Activated T-cell treated with anti-CD3 and anti-CD28 coated beads, Interleukin-2, amount 50 U/mL, for 72 hours (primary cell): ENCODE data around the gene RALGPS1. TPM values are rescaled to one million over a fixed set of nuclear protein-coding genes. Genes with fewer than 3 reads are reported as not detected.

ENCODE experiments used
- ATAC-seq, 2 donors: fragments of 150-1000 bp; cut with Tn5 transposase; replicated peaks in 1 of 2; 2 replicates each; pipeline ENCODE4 v1.10.0; 2021; ENCODE audit warnings: moderate library complexity in 2 of 2, mild to moderate bottlenecking in 1 of 2
- DNase-seq, 2 donors: peaks; one replicate each; pipeline ENCODE4 v3.0.0; 2021 to 2022; ENCODE audit warnings: mixed read lengths in 1 of 2
- H3K27ac Mint-ChIP-seq: one replicate; pipeline ENCODE4 v1.8.0; 2022; ENCODE audit warnings: mild to moderate bottlenecking, moderate library complexity, mixed read lengths
- H3K27me3 Mint-ChIP-seq: one replicate; pipeline ENCODE4 v1.8.0; 2022; ENCODE audit warnings: low read depth, mixed read lengths
- H3K36me3 Mint-ChIP-seq, 2 donors: one replicate each; pipeline ENCODE4 v1.8.0; 2022; ENCODE audit warnings: mixed read lengths in 2 of 2, mild to moderate bottlenecking in 1 of 2; ENCODE audit not compliant: insufficient read depth in 2 of 2
- H3K4me1 Mint-ChIP-seq: one replicate; pipeline ENCODE4 v1.8.0; 2022; ENCODE audit warnings: low read depth, mixed read lengths
- H3K4me3 Mint-ChIP-seq, 2 donors: one replicate each; pipeline ENCODE4 v1.8.0; 2022; ENCODE audit warnings: mild to moderate bottlenecking in 2 of 2, mixed read lengths in 2 of 2, moderate library complexity in 2 of 2
- H3K9me3 Mint-ChIP-seq, 2 donors: one replicate each; pipeline ENCODE4 v1.8.0; 2022; ENCODE audit warnings: mixed read lengths in 2 of 2
- total RNA-seq, 2 donors: library from RNA; stranded (reverse); gene quantifications; one replicate each; pipeline ENCODE4 v1.2.3, GENCODE V29; 2022

The RALGPS1 gene
- total RNA-seq, 2 donors from 2014 or later, result 3.3 to 3.4 TPM

DNA sequence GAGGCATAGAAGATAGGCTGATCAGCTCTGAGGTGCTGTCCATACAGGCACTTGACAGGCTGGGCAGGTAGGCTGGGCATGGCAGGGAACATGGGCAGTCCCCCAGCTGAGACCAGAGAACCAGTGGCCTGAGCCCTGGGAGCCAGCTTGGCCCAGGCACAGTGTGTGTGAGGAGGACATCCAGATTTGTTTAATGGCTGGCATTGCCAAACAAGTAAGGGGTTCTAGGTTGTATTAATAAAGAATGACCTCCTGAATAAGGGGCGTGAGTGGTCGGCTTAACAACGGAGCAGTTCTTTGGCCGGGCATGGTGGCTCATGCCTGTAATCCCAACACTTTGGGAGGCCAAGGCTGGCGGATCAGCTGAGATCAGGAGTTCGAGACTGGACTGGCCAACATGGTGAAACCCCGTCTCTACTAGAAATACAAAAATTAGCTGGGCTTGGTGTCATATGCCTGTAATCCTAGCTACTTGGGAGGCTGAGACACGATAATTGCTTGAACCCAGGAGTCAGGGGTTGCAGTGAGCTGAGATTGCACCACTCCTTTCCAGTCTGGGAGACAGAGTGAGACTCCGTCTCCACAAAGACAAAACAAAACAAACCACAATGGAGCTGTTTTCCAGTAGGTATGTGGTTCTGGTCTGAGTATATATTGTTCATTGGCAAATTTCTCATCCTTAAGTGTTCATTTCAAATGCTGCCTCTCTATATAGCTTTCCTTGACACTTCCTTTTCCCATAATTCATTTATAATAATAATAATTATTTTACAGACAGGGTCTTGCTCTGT, 151.7 kb downstream of the RALGPS1 start:
- peaks cover 0 to 2% of the 10 kb centered on the region in 2 donors for H3K36me3 Mint-ChIP-seq
- DNase-seq, result no peak
- H3K27me3 Mint-ChIP-seq, result no peaks in the 10 kb centered on the region
- no peak for ATAC-seq
- no peak overlapping the region for H3K4me3 Mint-ChIP-seq
- no peak overlapping the region for H3K27ac Mint-ChIP-seq
- H3K4me1 Mint-ChIP-seq, result no peaks in the 10 kb centered on the region
- peaks cover 0 to 2% of the 10 kb centered on the region in 2 donors for H3K9me3 Mint-ChIP-seq

GRCh38 chr9:127066851-127067136, 152.2 kb downstream of the RALGPS1 start:
- H3K4me1 Mint-ChIP-seq, result no peaks in the 10 kb centered on the region
- peaks cover 1 to 2% of the 10 kb centered on the region in 2 donors for H3K36me3 Mint-ChIP-seq
- ATAC-seq (no peak), DNase-seq (no peak)
- H3K4me3 Mint-ChIP-seq, result no peak overlapping the region
- no peaks in the 10 kb centered on the region for H3K27me3 Mint-ChIP-seq
- H3K9me3 Mint-ChIP-seq, result peaks cover 0 to 2% of the 10 kb centered on the region in 2 donors
- no peak overlapping the region for H3K27ac Mint-ChIP-seq

DNA sequence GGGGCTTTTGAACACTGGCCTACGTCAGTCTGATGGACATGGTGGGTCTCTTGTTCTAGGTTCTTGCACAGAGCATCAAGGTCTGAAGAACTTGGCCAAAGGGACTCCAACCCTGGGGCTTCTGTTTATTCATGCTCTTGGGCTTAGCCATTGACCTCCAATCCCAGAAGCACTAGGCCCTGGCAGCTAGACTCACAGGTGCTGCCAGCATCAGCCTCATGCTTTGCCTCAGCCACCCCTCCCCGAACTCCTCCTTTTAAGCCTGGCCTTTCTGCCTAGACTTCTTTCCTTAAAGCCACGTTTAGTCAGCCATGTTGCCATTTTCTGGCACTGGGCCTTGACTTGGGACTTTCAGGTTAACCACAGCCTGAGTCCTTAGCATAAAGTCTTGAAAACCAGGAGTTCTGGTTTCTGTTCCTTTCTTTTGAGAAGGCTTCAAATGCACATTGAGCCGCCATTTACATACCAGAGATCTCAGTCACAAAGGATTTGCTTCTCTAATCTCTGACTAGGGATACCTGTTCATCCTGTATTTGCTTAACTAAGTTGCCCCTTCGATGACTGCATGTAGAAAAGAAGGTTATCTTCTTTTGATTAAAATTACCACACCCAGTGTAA, 153.1 kb downstream of the RALGPS1 start:
- H3K27ac Mint-ChIP-seq, result no peak overlapping the region
- ATAC-seq (no peak), DNase-seq (no peak)
- no peaks in the 10 kb centered on the region for H3K27me3 Mint-ChIP-seq
- H3K36me3 Mint-ChIP-seq, result peaks cover 1 to 2% of the 10 kb centered on the region in 2 donors
- no peak overlapping the region for H3K4me3 Mint-ChIP-seq
- no peaks in the 10 kb centered on the region for H3K4me1 Mint-ChIP-seq
- H3K9me3 Mint-ChIP-seq, result peaks cover 0 to 2% of the 10 kb centered on the region in 2 donors

- Mint-ChIP-seq H3K4me1 (no peaks in the 10 kb centered on the region), H3K27ac (no peak overlapping the region), H3K27me3 (no peaks in the 10 kb centered on the region), H3K36me3 (peaks cover 1 to 2% of the 10 kb centered on the region in 2 donors), H3K4me3 (no peak overlapping the region), H3K9me3 (peaks cover 0 to 2% of the 10 kb centered on the region in 2 donors)
- ATAC-seq (no peak), DNase-seq (no peak)
Observed at GRCh38 chr9:127074561-127075548, 160.3 kb downstream of the RALGPS1 start.

- peaks cover 0 to 2% of the 10 kb centered on the region in 2 donors for H3K9me3 Mint-ChIP-seq
- no peak overlapping the region for H3K27ac Mint-ChIP-seq
- H3K4me1 Mint-ChIP-seq, result no peaks in the 10 kb centered on the region
- no peak overlapping the region for H3K4me3 Mint-ChIP-seq
- no peak for ATAC-seq
- H3K27me3 Mint-ChIP-seq, result no peaks in the 10 kb centered on the region
- DNase-seq, result no peak
- peaks cover 0 to 1% of the 10 kb centered on the region in 2 donors for H3K36me3 Mint-ChIP-seq
Observed at GRCh38 chr9:127075624-127076372, 161.2 kb downstream of the RALGPS1 start.

- DNase-seq, result no peak
- Mint-ChIP-seq H3K36me3 (no peaks in the 10 kb centered on the region), H3K4me1 (no peaks in the 10 kb centered on the region), H3K27ac (no peak overlapping the region), H3K4me3 (no peak overlapping the region), H3K27me3 (no peaks in the 10 kb centered on the region), H3K9me3 (no peaks in the 10 kb centered on the region)
- no peak for ATAC-seq
Observed at GRCh38 chr9:127076860-127077643, 162.5 kb downstream of the RALGPS1 start.

DNA sequence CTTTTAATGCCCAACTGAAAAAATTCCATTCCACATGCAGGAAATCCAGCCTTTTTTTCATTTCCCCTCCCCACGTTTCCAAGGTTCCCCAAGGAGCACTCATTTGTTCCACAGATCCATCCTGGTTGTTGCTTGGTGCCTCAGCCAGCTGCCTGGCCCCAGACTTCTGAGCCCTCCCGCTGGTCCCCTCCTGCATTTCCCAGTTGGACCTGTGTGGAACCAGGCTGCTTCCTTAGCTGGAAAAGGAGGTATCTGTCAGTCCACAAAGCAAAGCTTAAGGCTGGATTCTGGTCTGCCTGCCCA, 163.0 kb downstream of the RALGPS1 start:
- H3K27me3 Mint-ChIP-seq, result no peaks in the 10 kb centered on the region
- no peaks in the 10 kb centered on the region for H3K36me3 Mint-ChIP-seq
- H3K4me1 Mint-ChIP-seq, result no peaks in the 10 kb centered on the region
- no peak for DNase-seq
- H3K9me3 Mint-ChIP-seq, result no peaks in the 10 kb centered on the region
- ATAC-seq, result no peak
- no peak overlapping the region for H3K27ac Mint-ChIP-seq
- no peak overlapping the region for H3K4me3 Mint-ChIP-seq

DNA sequence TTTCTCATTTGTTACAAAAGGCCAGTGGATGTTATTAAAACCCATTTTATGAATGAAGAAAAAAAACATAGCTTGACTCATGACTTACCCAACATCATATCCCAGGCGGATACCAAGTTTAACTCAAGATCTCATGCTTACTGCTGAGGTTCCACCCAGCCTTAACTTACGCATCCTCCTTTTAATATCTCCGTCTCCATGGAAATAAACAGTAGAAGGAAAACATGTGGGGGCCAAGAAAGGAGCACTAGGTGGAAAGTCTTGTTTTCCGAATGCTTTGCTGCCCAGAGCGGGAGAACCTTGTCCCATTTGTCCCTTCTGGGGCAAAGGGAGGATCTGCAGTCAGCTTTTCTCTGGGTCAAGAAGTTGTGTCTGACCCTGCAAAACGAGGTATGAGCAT, 163.8 kb downstream of the RALGPS1 start:
- DNase-seq (no peak), ATAC-seq (no peak)
- H3K4me3 Mint-ChIP-seq, result no peak overlapping the region
- no peaks in the 10 kb centered on the region for H3K36me3 Mint-ChIP-seq
- H3K27ac Mint-ChIP-seq, result no peak overlapping the region
- H3K9me3 Mint-ChIP-seq, result no peaks in the 10 kb centered on the region
- H3K27me3 Mint-ChIP-seq, result no peaks in the 10 kb centered on the region
- H3K4me1 Mint-ChIP-seq, result no peaks in the 10 kb centered on the region

GRCh38 chr9:127078988-127079387, 164.4 kb downstream of the RALGPS1 start:
- Mint-ChIP-seq H3K36me3 (no peaks in the 10 kb centered on the region), H3K27me3 (no peaks in the 10 kb centered on the region), H3K9me3 (no peaks in the 10 kb centered on the region), H3K4me1 (no peaks in the 10 kb centered on the region), H3K4me3 (no peak overlapping the region), H3K27ac (no peak overlapping the region)
- no peak for ATAC-seq
- DNase-seq, result no peak

- Mint-ChIP-seq H3K36me3 (no peaks in the 10 kb centered on the region), H3K27ac (no peak overlapping the region), H3K27me3 (no peaks in the 10 kb centered on the region), H3K4me1 (peaks cover 5% of the 10 kb centered on the region), H3K9me3 (no peaks in the 10 kb centered on the region), H3K4me3 (no peak overlapping the region)
- DNase-seq, result no peak
- ATAC-seq, result no peak
Observed at GRCh38 chr9:127079446-127080140, 165.0 kb downstream of the RALGPS1 start.

DNA sequence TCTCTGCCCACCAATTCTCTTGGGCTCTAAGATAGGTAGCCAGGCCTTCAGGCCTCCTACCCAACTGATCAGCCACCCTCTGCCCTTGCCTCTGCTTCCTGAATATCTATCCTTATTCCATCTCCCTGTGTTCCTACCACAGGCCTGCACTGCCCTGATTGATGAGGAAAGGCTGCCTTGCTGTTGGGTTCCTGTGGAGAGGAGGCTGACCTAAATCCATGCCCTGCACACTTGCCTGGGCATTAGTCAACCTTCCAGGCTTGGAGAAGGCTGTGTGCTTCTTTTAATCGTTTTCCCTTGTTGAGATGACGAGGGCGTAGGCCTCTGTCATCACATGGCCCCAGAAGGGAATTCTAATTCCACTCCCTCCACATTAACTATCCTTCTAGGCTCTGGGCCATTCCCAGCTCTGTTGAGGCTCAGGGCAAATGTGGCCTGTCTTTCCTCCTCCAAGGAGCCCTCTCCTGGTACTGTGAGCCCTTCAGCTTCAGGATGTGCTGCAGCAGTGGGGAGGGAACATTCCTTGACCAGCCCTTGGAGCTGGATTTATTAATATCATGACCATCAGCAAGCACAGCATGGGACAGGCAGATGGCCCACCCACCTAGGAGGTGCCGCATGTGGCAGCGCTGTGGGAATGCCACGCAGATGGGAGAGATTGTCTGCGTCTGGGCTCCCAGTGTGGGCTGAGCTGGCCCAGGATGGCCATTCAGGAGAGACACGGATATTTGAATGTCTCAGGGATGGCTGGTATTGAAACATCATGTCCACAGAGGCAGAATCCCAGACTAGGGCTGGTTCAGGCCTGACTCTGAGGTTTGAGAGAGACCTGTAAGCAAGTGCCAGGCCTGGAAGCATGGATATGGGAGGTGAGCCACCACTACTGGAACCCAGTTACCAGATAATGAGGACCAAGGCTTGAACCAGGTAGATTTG, 166.9 kb downstream of the RALGPS1 start:
- H3K4me1 Mint-ChIP-seq, result peaks cover 8% of the 10 kb centered on the region

More for the DNA sequence above, 166.9 kb downstream of the RALGPS1 start:
- Mint-ChIP-seq H3K27me3 (peaks cover 11% of the 10 kb centered on the region), H3K36me3 (no peaks in the 10 kb centered on the region), H3K9me3 (no peaks in the 10 kb centered on the region), H3K27ac (no peak overlapping the region), H3K4me3 (no peak overlapping the region)
- ATAC-seq (no peak), DNase-seq (no peak)
